GM19035 (cell line): ENCODE measurements around the gene ABCB8.

Source experiments
- ATAC-seq: cut with Tn5 transposase; IDR thresholded peaks from one replicate; pipeline ENCODE4 v1.9.1; 2021; ENCODE audit not compliant: unreplicated experiment

Gene ABCB8

DNA sequence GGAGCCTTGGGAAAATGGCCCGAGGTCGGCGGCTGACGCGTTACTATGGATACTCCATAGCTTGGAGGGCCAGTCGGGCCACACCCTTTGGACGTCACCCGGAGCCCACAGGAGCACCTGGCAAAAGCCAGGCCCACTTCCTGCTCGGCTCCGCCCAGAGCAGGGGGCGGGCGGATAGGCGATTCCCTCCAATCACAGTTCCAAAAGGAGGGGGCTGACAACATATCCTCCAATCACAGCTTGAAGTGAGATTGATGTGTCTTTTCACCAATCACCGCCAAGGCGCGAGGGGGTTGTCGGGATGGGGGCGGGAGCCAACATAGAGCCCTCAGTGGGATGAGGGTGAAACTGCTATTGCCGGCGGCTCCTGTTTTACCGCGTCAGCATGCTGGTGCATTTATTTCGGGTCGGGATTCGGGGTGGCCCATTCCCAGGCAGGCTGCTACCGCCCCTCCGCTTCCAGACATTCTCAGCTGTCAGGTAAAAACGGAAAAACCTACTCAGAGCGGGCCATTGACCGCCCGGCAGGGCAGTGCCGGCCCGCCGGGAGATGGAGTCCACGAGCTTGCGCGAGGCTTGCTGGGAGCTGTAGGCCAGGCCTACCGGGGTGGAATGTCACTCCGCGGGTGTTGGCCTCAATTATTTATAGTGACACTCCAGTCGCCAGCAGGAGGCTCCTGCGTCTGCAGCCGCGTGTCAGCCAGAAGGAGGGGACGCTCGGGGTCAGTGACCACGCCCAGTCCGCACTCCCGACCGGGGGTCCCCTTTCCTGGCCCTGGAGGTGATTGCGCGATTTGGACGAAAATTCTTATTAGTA lies at the start of gene ABCB8:
Gene ABCB8 (plus strand): TSS at position 320 of the 817 bp plus-strand sequence. CDS start 66 bp downstream, at position 386.
- ATAC-seq, result peak; percentile 98

DNA sequence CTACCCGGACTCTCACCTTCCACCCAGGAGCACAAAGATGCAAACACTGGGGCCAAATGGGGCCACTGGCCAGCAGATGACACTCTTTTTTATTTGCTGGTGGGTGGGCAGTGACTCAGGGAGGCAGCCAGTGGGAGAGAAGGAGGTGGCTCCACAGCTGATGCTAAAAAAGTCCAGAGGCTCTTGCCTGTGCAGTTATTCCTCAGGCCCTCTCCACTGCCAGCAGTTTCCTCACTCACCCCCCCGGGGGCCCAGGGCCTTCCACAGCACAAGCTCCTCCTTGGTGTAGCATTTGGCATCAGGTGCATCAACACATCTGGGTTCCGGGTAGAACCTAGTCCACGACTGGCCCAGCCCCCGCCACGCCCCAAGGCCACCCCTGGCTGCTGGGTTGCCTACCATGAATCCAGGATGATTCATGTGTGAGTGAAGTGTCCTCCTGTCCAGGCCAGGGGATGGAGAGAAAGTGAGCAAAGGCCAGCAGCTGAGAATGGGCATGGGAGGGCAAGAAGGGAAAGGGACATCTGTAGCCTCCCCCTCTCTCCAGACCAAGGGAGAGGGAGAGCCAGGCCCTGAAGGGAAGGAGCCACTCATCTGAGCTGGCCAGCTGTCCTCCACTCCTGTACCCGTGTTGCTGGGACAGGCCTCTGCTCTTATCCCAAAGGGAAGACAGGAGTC lies 48.4 kb upstream of the ABCB8 start:
- ATAC-seq, result no peak

- no peak for ATAC-seq
Measured at GRCh38 chr7:150980663-150981062, 47.6 kb upstream of the ABCB8 start.

GRCh38 chr7:150981644-150982043 lies 46.6 kb upstream of the ABCB8 start:
- ATAC-seq, result no peak

- ATAC-seq, result no peak
Measured at GRCh38 chr7:150982351-150982750, 45.9 kb upstream of the ABCB8 start.

DNA sequence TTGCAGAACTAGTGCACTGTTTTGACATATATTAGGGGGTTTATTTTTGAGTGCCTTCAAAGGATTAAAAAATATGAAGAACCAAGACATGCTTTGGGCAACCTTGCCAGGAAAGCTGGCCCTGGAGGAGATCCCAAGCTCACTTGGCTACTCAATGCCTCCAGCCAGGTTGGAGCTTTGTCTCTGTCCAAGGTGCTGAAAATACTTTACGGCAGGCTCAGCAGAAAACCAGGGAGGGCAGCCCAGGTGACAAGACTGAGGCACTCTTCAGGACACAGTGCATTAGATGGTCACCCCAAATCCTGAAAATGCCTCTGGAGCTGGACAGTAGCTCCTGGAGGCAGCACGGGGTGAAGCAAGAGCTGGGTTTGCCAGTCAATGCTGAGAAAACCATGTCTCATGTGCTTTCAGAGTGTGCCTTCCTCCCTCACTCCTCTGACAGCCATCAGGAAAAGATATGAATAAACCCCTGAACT lies 44.3 kb upstream of the ABCB8 start:
- no peak for ATAC-seq

DNA sequence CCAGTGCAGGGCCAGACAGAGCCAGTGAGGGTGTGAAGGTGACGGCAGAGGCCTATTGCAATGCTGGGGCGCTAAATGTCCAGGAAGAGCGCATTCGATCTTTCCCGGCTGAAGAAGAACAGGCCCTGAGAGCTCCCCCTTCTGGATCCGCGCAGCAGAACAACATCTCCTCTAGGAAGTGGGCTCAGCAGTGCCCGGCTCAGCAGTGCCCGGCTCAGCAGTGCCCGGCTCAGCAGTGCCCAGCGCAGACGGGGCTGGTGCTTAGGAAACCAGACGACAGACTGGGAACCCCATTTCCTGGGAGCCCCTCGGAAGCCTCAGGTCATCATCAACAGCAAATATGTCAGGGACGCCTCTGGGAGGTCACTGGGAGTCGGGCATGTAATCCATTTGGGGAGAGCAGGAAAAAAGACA lies 42.1 kb upstream of the ABCB8 start:
- ATAC-seq, result no peak

- ATAC-seq, result no peak
Measured at GRCh38 chr7:150986556-150986955, 41.7 kb upstream of the ABCB8 start.

DNA sequence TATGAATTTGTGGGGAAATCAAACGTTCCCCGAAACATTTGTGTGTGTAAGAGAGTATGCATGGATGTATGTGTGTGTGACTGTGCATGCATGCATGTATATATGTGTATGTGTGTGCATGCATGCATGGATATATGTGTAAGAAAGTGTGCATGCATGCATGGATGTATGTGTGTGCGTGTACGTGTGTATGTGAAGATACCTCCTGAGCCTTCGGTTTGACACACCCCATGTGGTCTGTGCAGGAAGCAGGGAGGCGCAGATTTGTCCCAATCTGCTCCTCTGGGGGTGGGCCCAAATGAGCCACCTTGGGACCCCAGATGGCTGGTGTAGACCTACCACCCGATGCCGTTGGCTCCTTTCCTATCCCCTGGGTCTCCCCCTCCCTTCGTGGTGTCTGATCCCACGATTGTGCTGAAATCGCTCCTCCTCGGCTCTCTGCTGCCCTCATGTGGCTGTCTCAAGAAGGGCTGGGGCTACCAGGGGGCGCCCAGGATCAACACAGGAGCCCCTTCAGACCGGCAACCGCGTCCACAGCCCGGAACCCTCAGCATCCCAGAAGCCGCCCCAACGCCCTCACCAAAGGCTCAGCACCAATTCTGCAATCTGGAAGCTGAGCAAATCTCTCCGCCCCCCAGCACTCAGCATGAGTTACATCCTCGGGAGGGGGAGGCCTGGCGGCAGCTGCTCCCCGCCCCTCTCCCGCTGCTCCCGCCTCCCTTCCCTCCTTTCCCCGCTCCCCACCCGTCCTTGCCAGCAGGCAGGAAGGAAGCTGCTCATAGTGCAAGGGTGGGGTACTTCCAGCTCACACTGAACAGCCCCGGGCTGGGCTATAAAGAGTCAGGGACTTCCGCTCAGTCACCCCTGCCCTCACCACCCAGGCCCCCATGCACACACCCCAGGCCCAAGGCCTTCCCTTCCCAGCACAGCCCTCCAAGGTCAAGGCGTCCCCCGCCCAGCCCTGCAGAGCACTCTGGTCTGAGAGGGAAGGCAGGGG lies 39.7 kb upstream of the ABCB8 start:
- no peak for ATAC-seq

DNA sequence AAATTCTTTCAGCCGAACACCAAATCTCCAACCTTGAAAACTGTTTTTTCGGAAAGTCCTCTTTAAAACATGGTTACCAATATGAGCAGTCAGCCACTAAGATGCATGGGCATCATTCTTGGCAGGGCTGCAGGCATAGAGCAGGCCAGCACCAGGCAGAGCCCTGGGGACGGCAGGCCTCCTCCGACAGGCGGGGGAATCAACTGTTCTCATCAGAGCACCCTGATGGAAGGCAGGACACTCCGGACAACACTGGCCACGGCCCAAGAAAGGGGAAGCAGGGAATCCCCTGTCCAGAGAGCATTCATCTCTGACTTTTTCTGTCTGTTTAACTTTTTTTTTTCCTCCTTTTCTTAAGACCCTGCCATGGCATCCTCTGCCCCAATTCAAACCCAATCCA lies 38.8 kb upstream of the ABCB8 start:
- ATAC-seq, result no peak

GRCh38 chr7:150990416-150991186 lies 37.6 kb upstream of the ABCB8 start, which contains the start of gene NOS3:
Gene NOS3 (plus strand): TSS chr7:150991017. CDS start chr7:150993804, 2,787 bp downstream.
- no peak for ATAC-seq

DNA sequence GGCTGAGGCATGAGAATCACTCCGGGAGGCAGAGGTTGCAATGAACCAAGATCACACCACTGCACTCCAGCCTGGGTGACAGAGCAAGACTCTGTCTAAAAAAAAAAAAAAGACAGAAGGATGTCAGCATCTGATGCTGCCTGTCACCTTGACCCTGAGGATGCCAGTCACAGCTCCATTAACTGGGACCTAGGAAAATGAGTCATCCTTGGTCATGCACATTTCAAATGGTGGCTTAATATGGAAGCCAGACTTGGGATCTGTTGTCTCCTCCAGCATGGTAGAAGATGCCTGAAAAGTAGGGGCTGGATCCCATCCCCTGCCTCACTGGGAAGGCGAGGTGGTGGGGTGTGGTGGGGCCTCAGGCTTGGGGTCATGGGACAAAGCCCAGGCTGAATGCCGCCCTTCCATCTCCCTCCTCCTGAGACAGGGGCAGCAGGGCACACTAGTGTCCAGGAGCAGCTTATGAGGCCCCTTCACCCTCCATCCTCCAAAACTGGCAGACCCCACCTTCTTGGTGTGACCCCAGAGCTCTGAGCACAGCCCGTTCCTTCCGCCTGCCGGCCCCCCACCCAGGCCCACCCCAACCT lies 36.1 kb upstream of the ABCB8 start:
- no peak for ATAC-seq

DNA sequence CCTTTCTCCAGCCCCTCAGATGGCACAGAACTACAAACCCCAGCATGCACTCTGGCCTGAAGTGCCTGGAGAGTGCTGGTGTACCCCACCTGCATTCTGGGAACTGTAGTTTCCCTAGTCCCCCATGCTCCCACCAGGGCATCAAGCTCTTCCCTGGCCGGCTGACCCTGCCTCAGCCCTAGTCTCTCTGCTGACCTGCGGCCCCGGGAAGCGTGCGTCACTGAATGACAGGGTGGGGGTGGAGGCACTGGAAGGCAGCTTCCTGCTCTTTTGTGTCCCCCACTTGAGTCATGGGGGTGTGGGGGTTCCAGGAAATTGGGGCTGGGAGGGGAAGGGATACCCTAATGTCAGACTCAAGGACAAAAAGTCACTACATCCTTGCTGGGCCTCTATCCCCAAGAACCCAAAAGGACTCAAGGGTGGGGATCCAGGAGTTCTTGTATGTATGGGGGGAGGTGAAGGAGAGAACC lies 35.4 kb upstream of the ABCB8 start:
- no peak for ATAC-seq

DNA sequence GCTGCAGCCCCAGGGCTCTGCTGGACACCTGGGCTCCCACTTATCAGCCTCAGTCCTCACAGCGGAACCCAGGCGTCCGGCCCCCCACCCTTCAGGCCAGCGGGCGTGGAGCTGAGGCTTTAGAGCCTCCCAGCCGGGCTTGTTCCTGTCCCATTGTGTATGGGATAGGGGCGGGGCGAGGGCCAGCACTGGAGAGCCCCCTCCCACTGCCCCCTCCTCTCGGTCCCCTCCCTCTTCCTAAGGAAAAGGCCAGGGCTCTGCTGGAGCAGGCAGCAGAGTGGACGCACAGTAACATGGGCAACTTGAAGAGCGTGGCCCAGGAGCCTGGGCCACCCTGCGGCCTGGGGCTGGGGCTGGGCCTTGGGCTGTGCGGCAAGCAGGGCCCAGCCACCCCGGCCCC lies 34.7 kb upstream of the ABCB8 start:
- ATAC-seq, result no peak

DNA sequence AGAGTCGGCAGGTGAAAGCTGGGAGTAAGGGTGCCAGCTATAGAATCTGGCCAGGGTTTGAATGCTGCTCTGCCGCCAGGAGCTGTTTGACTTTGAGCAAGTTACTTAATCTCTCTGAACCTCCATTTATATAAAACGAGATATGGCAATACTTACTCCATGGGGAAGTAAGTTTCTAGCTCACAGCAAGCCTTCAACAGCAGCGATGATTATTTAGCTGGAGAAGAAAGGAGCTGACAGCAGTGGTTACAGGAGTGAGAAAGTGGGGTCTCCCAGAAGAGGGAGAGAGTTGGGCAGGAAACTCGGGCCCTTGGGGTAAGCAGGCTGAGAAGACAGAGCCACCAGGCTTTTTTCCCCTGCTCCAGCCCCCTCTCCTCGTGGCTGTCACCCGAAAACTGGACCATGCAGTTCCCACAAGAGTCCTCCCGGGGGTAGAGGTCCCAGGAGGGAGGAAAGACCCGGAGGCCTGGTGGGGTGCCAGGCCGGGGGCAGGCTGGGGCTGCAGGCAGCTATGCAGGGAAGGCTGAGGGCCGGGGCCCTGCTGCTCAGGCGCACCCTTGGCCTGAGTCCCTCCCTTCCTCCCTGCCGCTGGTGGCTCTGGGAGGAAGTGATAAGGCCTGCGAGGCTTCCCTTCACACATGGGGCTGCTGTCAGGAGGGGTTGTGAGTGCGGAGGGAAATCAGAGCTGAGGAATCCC lies 34.0 kb upstream of the ABCB8 start:
- ATAC-seq, result no peak

DNA sequence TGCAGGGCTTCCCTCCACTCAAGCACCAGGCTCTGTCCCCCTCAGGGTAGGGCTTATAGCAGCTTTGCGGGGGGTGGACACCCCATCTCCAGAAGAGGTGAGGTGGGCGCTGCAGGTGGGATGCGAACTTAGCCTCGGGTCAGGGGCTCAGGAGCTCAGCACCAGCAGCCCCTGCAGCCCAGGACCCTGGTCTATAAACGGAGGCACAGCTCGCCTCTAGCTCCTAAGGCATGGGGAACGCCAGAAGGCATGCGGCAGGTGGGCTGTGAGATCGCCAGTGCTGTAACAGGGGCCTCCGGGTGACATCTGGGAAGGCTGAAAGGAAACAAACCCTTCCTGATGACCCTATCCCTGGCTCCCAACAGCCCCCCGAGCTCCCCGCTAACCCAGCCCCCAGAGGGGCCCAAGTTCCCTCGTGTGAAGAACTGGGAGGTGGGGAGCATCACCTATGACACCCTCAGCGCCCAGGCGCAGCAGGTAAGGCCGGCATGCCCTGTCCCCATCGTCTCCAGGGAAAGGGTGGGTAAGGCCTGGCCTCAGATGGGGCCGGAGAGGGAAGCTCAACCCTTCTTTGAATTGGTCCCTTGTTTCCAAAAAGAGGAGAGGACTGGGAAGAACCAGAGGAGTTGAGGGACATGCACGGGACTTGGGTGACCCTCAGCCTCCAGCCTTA lies 33.3 kb upstream of the ABCB8 start:
- ATAC-seq, result no peak

GRCh38 chr7:150996376-150997074 lies 31.7 kb upstream of the ABCB8 start:
- ATAC-seq, result no peak

DNA sequence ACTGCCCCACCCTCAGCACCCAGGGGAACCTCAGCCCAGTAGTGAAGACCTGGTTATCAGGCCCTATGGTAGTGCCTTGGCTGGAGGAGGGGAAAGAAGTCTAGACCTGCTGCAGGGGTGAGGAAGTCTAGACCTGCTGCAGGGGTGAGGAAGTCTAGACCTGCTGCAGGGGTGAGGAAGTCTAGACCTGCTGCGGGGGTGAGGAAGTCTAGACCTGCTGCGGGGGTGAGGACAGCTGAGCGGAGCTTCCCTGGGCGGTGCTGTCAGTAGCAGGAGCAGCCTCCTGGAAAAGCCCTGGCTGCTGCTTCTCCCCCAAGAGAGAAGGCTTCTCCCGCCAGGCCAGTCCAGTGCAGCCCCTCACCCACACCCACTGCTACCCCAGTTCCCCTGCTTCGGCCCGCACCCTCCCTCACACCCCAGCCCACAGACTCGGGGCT lies 31.2 kb upstream of the ABCB8 start:
- no peak for ATAC-seq
